Bronchial epithelial cell (primary cell): ENCODE data around the gene BBLN. TPM values are rescaled to one million over a fixed set of nuclear protein-coding genes. Genes with fewer than 3 reads are reported as not detected.

Experiments used
- DNase-seq: peaks from one replicate; pipeline ENCODE4 v3.0.0-alpha.2; 2010; ENCODE audit warnings: low read depth
- FAIRE-seq: peaks from 2 replicates; lab custom pipeline; 2011; peaks lifted over from hg19 to GRCh38; lab: Jason Lieb, UNC
- H3K27me3 ChIP-seq: 2 replicates; pipeline ENCODE4 v1.5.1; 2011; ENCODE audit warnings: low read length; ENCODE audit not compliant: control insufficient read depth, insufficient read depth
- H3K36me3 ChIP-seq: 2 replicates; pipeline ENCODE4 v1.5.1; 2011; ENCODE audit warnings: low read length; ENCODE audit not compliant: control insufficient read depth, insufficient read depth
- H3K4me3 ChIP-seq: 2 replicates; pipeline ENCODE4 v1.5.1; 2011; ENCODE audit warnings: mild to moderate bottlenecking, low read depth, low read length, control low read depth
- CTCF ChIP-seq: IDR thresholded peaks from 2 replicates; pipeline ENCODE4 v1.5.1; 2011; ENCODE audit warnings: mild to moderate bottlenecking, moderate library complexity, low read length, control low read depth, inconsistent platforms; ENCODE audit not compliant: insufficient read depth, severe bottlenecking
- total RNA-seq: library from RNA; depleted of rRNA; stranded (reverse); fragments of >200 nt; gene quantifications from 2 replicates; pipeline ENCODE4 v1.2.1, GENCODE V29; 2014

The BBLN gene
- total RNA-seq, 1 donor from 2014 or later: 28.2 TPM

- H3K27me3 ChIP-seq: peaks cover 2% of the 10 kb centered on the region
- FAIRE-seq: no peak
- H3K36me3 ChIP-seq: no peaks in the 10 kb centered on the region
- TF ChIP-seq CTCF: peak; percentile 67
- H3K4me3 ChIP-seq: peak within 1 kb of the TSS; percentile 48
- peak; percentile 21 for DNase-seq
Measured at GRCh38 chr9:128203024-128203706, 43.1 kb downstream of the BBLN start, which contains the start of gene DNM1. Gene DNM1, plus strand, starts transcription at chr9:128203379. Its CDS starts 92 bp downstream, at chr9:128203471.

- no peak for TF ChIP-seq CTCF
- FAIRE-seq (no peak), DNase-seq (no peak)
- H3K4me3 ChIP-seq: peak overlapping the region; percentile 48
- peaks cover 2% of the 10 kb centered on the region for H3K27me3 ChIP-seq
- no peaks in the 10 kb centered on the region for H3K36me3 ChIP-seq
Measured at GRCh38 chr9:128203707-128204551, 43.9 kb downstream of the BBLN start.

DNA sequence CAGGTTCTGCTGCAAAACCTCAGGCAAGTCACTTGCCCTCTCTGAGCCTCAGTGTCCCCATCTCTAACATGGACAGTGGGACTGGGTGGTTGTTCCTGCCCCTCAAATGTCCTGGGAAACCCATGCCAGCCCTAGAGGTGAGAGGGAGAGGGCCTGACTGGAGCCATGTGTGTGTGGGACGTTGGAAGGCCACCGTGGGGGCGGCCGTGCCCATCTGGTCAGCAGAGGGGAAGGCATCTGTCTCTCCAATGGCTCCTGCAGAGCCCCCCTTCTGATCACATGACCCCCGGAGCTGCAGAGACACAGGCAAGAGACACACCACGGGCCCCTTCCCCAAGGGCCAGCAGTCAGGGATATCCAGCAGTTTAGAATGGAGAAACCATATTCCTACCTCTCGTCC, 44.8 kb downstream of the BBLN start:
- TF ChIP-seq CTCF: no peak
- H3K36me3 ChIP-seq: no peaks in the 10 kb centered on the region
- no peak overlapping the region for H3K4me3 ChIP-seq
- FAIRE-seq (no peak), DNase-seq (no peak)
- H3K27me3 ChIP-seq: peaks cover 2% of the 10 kb centered on the region

GRCh38 chr9:128205296-128205944, 45.4 kb downstream of the BBLN start:
- FAIRE-seq: no peak
- peaks cover 2% of the 10 kb centered on the region for H3K27me3 ChIP-seq
- no peak for TF ChIP-seq CTCF
- no peaks in the 10 kb centered on the region for H3K36me3 ChIP-seq
- DNase-seq: no peak
- H3K4me3 ChIP-seq: no peak overlapping the region

GRCh38 chr9:128206484-128206883, 46.4 kb downstream of the BBLN start:
- Histone ChIP-seq H3K36me3 (no peaks in the 10 kb centered on the region), H3K27me3 (peaks cover 2% of the 10 kb centered on the region), H3K4me3 (no peak overlapping the region)
- DNase-seq (no peak), FAIRE-seq (no peak)
- no peak for TF ChIP-seq CTCF
